Measurements from ENCODE around the gene IP6K1. TPM values are rescaled to one million over a fixed set of nuclear protein-coding genes. Genes with fewer than 3 reads are reported as not detected.

Gene IP6K1
- total and polyA plus RNA-seq, 11 donors = 8.9 to 36.6 (median 20.4) TPM

GRCh38 chr3:49725906-49726681 lies 60.2 kb downstream of the IP6K1 start:
- TF ChIP-seq POLR2A (IDR thresholded peaks at IDR 0.05) (no peak), CTCF (IDR thresholded peaks at IDR 0.05) (no peak)
- 84 to 91% (median 88%) methylated on average over 11 of the region's 11 CpGs for WGBS, 4 donors
- H3K27me3 ChIP-seq = no peaks in the 10 kb centered on the region
- peaks cover 7 to 24% (median 16%) of the 10 kb centered on the region in 12 donors for H3K4me1 ChIP-seq
- DNase-seq = peak in 1 of 5 donors; percentile 18
- no peak overlapping the region for H3K4me3 ChIP-seq
- H3K36me3 ChIP-seq = peaks cover 2 to 76% (median 65%) of the 10 kb centered on the region in 9 donors
- intact Hi-C loops (cut with DNase I) = no loop called here
- ATAC-seq = no peak
- no peak overlapping the region for H3K27ac ChIP-seq
- no peaks in the 10 kb centered on the region for H3K9me3 ChIP-seq

GRCh38 chr3:49724586-49724985 lies 61.8 kb downstream of the IP6K1 start:
- DNase-seq = peak in 2 of 5 donors; percentile 31 to 38
- no peak for ATAC-seq
- Histone ChIP-seq H3K4me3 (peak overlapping the region; percentile 73 to 100 (median 96)), H3K36me3 (peaks cover 2 to 65% (median 56%) of the 10 kb centered on the region in 9 donors), H3K9me3 (no peaks in the 10 kb centered on the region), H3K27me3 (no peaks in the 10 kb centered on the region), H3K27ac (peak overlapping the region; percentile 24 to 98 (median 92)), H3K4me1 (peaks cover 7 to 32% (median 19%) of the 10 kb centered on the region in 12 donors)
- 15 to 33% (median 30%) methylated on average over 6 of the region's 6 CpGs for WGBS, 4 donors
- TF ChIP-seq CTCF (IDR thresholded peaks at IDR 0.05) (no peak), POLR2A (IDR thresholded peaks at IDR 0.05) (no peak)
- intact Hi-C loops (cut with DNase I) = loop anchor here in 3 of 10 donors (5.0 kb wide), 2 partner anchors 63 to 178 kb away; partner anchors contain the start of genes IP6K1 (in 2 of the 3) and MST1R (in 1 of the 3)

GRCh38 chr3:49723628-49724551 lies 62.5 kb downstream of the IP6K1 start, which contains the start of gene GMPPB:
GMPPB (minus strand) TSS chr3:49723951; CDS start chr3:49723726, 225 bp downstream.
- Histone ChIP-seq H3K4me1 (peaks cover 11 to 37% (median 24%) of the 10 kb centered on the region in 12 donors), H3K27ac (peak within 1 kb of the TSS; percentile 60 to 98 (median 92)), H3K36me3 (peaks cover 2 to 58% (median 51%) of the 10 kb centered on the region in 9 donors), H3K4me3 (peak within 1 kb of the TSS; percentile 73 to 100 (median 96)), H3K27me3 (no peaks in the 10 kb centered on the region), H3K9me3 (no peaks in the 10 kb centered on the region)
- ATAC-seq (peak; percentile 81 to 90 (median 88)), DNase-seq (peak; percentile 98 to 99 (median 99))
- WGBS, 4 donors = 0 to 1% (median 1%) methylated on average over 61 to 102 of the region's 102 CpGs
- intact Hi-C loops (cut with DNase I) = loop anchor here in 3 of 10 donors (5.0 kb wide), 2 partner anchors 63 to 178 kb away; partner anchors contain the start of genes IP6K1 (in 2 of the 3) and MST1R (in 1 of the 3)
- peak in 1 of 2 donors; percentile 78 for TF ChIP-seq POLR2A (IDR thresholded peaks at IDR 0.05)
- peak in 1 of 12 donors; percentile 2 for TF ChIP-seq CTCF (IDR thresholded peaks at IDR 0.05)
